ENCODE measurements around the gene MRPL11.

DNA sequence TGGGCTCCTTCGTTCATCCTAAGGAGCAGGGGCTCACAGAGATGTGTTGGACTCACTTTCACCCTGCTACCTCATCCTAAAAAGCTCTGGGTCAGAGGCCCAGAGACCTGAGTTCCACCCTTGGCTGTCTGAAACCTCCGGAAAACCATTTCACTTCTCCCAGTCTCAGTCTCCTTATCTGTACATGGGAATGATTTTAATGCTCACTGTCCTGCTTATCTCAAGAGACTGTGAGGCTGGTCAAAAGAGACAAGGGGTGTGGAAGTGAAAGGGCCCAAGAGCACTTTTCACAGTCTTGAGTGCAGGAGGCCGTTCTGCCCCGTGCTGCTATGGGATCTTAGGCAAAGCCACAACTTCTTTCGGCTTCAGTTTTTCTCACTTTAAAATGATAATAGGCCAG, 31.0 kb downstream of the MRPL11 start:
- TF ChIP-seq, protein P1, sequence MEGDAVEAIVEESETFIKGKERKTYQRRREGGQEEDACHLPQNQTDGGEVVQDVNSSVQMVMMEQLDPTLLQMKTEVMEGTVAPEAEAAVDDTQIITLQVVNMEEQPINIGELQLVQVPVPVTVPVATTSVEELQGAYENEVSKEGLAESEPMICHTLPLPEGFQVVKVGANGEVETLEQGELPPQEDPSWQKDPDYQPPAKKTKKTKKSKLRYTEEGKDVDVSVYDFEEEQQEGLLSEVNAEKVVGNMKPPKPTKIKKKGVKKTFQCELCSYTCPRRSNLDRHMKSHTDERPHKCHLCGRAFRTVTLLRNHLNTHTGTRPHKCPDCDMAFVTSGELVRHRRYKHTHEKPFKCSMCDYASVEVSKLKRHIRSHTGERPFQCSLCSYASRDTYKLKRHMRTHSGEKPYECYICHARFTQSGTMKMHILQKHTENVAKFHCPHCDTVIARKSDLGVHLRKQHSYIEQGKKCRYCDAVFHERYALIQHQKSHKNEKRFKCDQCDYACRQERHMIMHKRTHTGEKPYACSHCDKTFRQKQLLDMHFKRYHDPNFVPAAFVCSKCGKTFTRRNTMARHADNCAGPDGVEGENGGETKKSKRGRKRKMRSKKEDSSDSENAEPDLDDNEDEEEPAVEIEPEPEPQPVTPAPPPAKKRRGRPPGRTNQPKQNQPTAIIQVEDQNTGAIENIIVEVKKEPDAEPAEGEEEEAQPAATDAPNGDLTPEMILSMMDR (IDR thresholded peaks at IDR 0.05; ENCODE audit: insufficient read depth, low read depth, low read length) = no peak
- TF ChIP-seq EZH2 (IDR thresholded peaks at IDR 0.05; ENCODE audit: insufficient read depth, low read length) = no peak
